ENCODE results near the gene RASL10B.

- no peak for TF ChIP-seq EZH2 (IDR thresholded peaks at IDR 0.05)
- no peak for TF ChIP-seq CTCF (IDR thresholded peaks at IDR 0.05)
Measured at GRCh38 chr17:35743626-35744328, 12.3 kb downstream of the RASL10B start.

Data from neural progenitor cell (in vitro differentiated cells).